HUES48 (cell line): ENCODE measurements around the gene ACVRL1.

ENCODE experiments used
- H3K27ac ChIP-seq: one replicate; pipeline ENCODE4 v1.7.0; 2013; ENCODE audit warnings: low read depth, low read length, inconsistent platforms
- H3K27me3 ChIP-seq: 2 replicates; pipeline ENCODE4 v1.6.1; 2013; ENCODE audit warnings: mild to moderate bottlenecking, low read length; ENCODE audit not compliant: control insufficient read depth, insufficient read depth
- H3K36me3 ChIP-seq: 2 replicates; pipeline ENCODE4 v1.6.1; 2013; ENCODE audit warnings: low read length; ENCODE audit not compliant: control insufficient read depth, insufficient read depth
- H3K4me1 ChIP-seq: 2 replicates; pipeline ENCODE4 v1.6.1; 2013; ENCODE audit warnings: mild to moderate bottlenecking, low read length; ENCODE audit not compliant: control insufficient read depth, insufficient read depth
- H3K4me3 ChIP-seq: 2 replicates; pipeline ENCODE4 v1.5.1; 2013; ENCODE audit warnings: mild to moderate bottlenecking, low read depth, low read length
- H3K9ac ChIP-seq: 2 replicates; pipeline ENCODE4 v1.6.1; 2013; ENCODE audit warnings: mild to moderate bottlenecking, low read depth, low read length, moderate library complexity
- H3K9me3 ChIP-seq: 2 replicates; pipeline ENCODE4 v1.6.1; 2013; ENCODE audit warnings: low read length; ENCODE audit not compliant: control insufficient read depth, insufficient read depth

Gene ACVRL1

GRCh38 chr12:51922146-51922545, 14.8 kb downstream of the ACVRL1 start:
- no peak overlapping the region for H3K27ac ChIP-seq
- peaks cover 11% of the 10 kb centered on the region for H3K27me3 ChIP-seq
- no peaks in the 10 kb centered on the region for H3K36me3 ChIP-seq
- no peaks in the 10 kb centered on the region for H3K9me3 ChIP-seq
- H3K4me1 ChIP-seq: peaks cover 12% of the 10 kb centered on the region
- H3K4me3 ChIP-seq: no peak overlapping the region
- H3K9ac ChIP-seq: no peak overlapping the region

DNA sequence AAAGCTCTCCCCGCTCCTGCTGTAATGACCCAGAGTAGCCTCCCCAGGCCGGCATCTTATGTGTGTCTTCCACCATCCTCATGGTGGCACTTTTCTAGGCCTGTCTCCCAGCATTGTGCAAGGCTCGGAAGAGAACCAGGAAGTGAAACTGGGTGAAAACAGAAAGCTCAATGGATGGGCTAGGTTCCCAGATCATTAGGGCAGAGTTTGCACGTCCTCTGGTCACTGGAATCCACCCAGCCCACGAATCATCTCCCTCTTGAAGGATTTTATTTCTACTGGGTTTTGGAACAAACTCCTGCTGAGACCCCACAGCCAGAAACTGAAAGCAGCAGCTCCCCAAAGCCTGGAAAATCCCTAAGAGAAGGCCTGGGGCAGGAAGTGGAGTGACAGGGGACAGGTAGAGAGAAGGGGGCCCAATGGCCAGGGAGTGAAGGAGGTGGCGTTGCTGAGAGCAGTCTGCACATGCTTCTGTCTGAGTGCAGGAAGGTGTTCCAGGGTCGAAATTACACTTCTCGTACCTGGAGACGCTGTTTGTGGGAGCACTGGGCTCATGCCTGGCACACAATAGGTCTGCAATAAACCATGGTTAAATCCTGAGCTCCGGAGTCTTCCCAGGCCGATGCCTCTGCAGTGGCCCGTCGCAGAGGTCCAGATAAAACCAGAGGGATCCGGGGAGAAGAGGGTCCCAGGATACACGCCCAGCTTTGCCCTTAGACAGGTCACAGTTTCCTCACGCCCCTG, 15.6 kb downstream of the ACVRL1 start:
- Histone ChIP-seq H3K27me3 (peaks cover 11% of the 10 kb centered on the region), H3K9me3 (no peaks in the 10 kb centered on the region), H3K36me3 (no peaks in the 10 kb centered on the region), H3K4me1 (peaks cover 12% of the 10 kb centered on the region), H3K9ac (no peak overlapping the region), H3K27ac (no peak overlapping the region), H3K4me3 (no peak overlapping the region)

- peak overlapping the region; percentile 39; the same call in 1 of the 2 replicates for H3K4me3 ChIP-seq
- H3K27ac ChIP-seq: no peak overlapping the region
- no peaks in the 10 kb centered on the region for H3K9me3 ChIP-seq
- H3K36me3 ChIP-seq: no peaks in the 10 kb centered on the region
- H3K4me1 ChIP-seq: peaks cover 12% of the 10 kb centered on the region
- no peak overlapping the region for H3K9ac ChIP-seq
- H3K27me3 ChIP-seq: peaks cover 11% of the 10 kb centered on the region
These were observed 16.4 kb downstream of the ACVRL1 start for GRCh38 chr12:51923506-51924365.

GRCh38 chr12:51924551-51925319, 17.4 kb downstream of the ACVRL1 start:
- Histone ChIP-seq H3K27ac (no peak overlapping the region), H3K36me3 (no peaks in the 10 kb centered on the region), H3K4me3 (no peak overlapping the region), H3K4me1 (peaks cover 12% of the 10 kb centered on the region), H3K9ac (no peak overlapping the region), H3K27me3 (peaks cover 11% of the 10 kb centered on the region), H3K9me3 (no peaks in the 10 kb centered on the region)

- Histone ChIP-seq H3K9ac (no peak overlapping the region), H3K27me3 (peaks cover 11% of the 10 kb centered on the region), H3K4me1 (peaks cover 12% of the 10 kb centered on the region), H3K4me3 (no peak overlapping the region), H3K27ac (no peak overlapping the region), H3K36me3 (no peaks in the 10 kb centered on the region), H3K9me3 (no peaks in the 10 kb centered on the region)
These were observed 18.2 kb downstream of the ACVRL1 start for GRCh38 chr12:51925346-51926063.

DNA sequence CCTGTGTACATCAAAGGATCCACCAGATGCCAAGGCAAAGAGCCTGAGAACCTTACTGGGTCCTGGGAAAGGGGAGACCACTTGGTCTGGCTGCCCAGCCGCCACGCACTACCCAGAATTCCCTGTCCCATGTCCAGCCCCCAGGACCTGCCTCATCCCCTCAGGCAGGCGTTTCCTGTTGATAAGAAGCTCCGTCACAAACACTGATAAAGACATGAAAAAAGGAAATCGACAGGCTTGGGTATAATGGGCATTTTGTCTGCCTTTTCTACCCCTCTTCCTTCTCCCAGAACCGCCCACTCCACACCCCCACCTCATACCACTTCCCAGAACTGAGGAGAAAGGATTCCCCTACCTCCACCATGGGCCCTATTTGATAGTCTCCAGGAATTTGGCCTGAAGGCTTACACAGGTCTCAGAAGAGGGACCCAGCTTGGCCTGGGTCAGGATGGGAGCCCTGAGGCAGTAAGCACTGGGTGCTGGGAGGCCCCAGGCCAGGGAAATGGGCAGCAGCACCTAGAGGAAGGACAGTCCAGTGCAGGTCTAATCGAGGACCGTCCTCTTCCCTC, 18.8 kb downstream of the ACVRL1 start:
- H3K27me3 ChIP-seq: peaks cover 11% of the 10 kb centered on the region
- H3K4me3 ChIP-seq: no peak overlapping the region
- no peak overlapping the region for H3K27ac ChIP-seq
- no peak overlapping the region for H3K9ac ChIP-seq
- H3K9me3 ChIP-seq: no peaks in the 10 kb centered on the region
- H3K4me1 ChIP-seq: peaks cover 9% of the 10 kb centered on the region
- H3K36me3 ChIP-seq: no peaks in the 10 kb centered on the region

DNA sequence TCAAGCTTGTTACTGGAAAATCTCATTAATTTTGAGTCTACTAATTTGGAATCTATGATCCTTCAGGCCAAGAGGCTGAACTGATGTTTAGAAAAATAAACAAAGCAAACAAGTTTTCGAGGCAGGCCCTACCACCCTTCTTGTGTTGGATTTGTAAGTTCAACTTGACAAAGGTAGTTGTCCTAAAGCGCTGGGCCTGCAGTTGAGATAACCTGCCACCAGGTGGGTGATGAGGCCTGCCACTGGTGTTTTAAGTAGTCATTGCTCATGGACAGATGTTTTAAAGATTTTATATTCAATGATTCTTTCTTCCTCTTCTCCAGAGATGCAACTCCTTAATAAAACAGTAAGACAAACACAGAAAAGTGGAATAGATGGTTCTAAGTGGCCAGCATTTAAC, 19.4 kb downstream of the ACVRL1 start:
- peaks cover 6% of the 10 kb centered on the region; the same call in 1 of the 2 replicates for H3K4me1 ChIP-seq
- H3K27ac ChIP-seq: no peak overlapping the region
- no peaks in the 10 kb centered on the region for H3K36me3 ChIP-seq
- H3K27me3 ChIP-seq: peaks cover 11% of the 10 kb centered on the region
- H3K9ac ChIP-seq: no peak overlapping the region
- H3K9me3 ChIP-seq: no peaks in the 10 kb centered on the region
- H3K4me3 ChIP-seq: no peak overlapping the region

- H3K4me3 ChIP-seq: no peak overlapping the region
- H3K9ac ChIP-seq: no peak overlapping the region
- H3K4me1 ChIP-seq: no peaks in the 10 kb centered on the region
- no peak overlapping the region for H3K27ac ChIP-seq
- H3K36me3 ChIP-seq: no peaks in the 10 kb centered on the region
- no peaks in the 10 kb centered on the region for H3K27me3 ChIP-seq
- no peaks in the 10 kb centered on the region for H3K9me3 ChIP-seq
These were observed 25.1 kb downstream of the ACVRL1 start for GRCh38 chr12:51932218-51933076.

DNA sequence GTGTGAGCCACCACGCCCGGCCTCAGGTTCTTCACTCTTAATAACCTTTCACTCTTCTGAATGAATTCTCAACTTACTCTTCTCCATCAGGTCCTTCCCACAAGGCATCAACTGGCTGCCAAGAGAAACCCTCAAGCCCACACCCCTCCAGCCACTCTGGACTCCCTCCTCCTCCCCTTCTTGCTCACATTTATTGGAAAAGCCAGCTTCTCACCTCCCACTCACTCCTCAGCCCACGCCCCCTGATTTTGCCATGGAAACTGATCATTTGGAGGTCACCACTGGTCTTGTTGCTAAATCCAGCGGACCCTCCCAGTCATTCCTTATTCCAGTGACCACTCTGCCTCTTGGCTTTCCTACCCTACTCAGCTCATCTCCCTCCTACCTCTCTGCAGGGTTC, 26.8 kb downstream of the ACVRL1 start:
- Histone ChIP-seq H3K4me1 (no peaks in the 10 kb centered on the region), H3K9me3 (no peaks in the 10 kb centered on the region), H3K4me3 (no peak overlapping the region), H3K27me3 (no peaks in the 10 kb centered on the region), H3K27ac (no peak overlapping the region), H3K9ac (no peak overlapping the region), H3K36me3 (no peaks in the 10 kb centered on the region)
